HG03354 (cell line): ENCODE results near the gene LIMS1.
"Not testable (repeated sequence)": the region's sequence is repeated elsewhere in the genome, so short reads cannot be mapped to it uniquely, and the experiment has no call there.

Source experiments
- ATAC-seq: cut with Tn5 transposase; IDR thresholded peaks from one replicate; pipeline ENCODE4 v1.9.1; 2021; ENCODE audit warnings: mild to moderate bottlenecking; ENCODE audit not compliant: unreplicated experiment, poor library complexity, severe bottlenecking

LIMS1 gene

GRCh38 chr2:108533832-108534583 lies at the start of gene LIMS1:
TSS of gene LIMS1 (plus strand) at chr2:108534470. CDS start at chr2:108534563, 93 bp downstream.
- ATAC-seq = peak; percentile 87

- ATAC-seq = no peak
Measured at GRCh38 chr2:108485253-108485652, 49.0 kb upstream of the LIMS1 start.

- ATAC-seq = no peak
Measured at GRCh38 chr2:108490506-108491122, 43.7 kb upstream of the LIMS1 start.

- ATAC-seq = no peak
Measured at GRCh38 chr2:108491848-108492247, 42.4 kb upstream of the LIMS1 start.

GRCh38 chr2:108492364-108492763 lies 41.9 kb upstream of the LIMS1 start:
- no peak for ATAC-seq

- not testable (repeated sequence) for ATAC-seq
Measured at GRCh38 chr2:108496167-108496566, 38.1 kb upstream of the LIMS1 start.

- not testable (repeated sequence) for ATAC-seq
Measured at GRCh38 chr2:108507620-108508019, 26.6 kb upstream of the LIMS1 start.

GRCh38 chr2:108512431-108512830 lies 21.8 kb upstream of the LIMS1 start:
- not testable (repeated sequence) for ATAC-seq

GRCh38 chr2:108514478-108514877 lies 19.8 kb upstream of the LIMS1 start:
- not testable (repeated sequence) for ATAC-seq

GRCh38 chr2:108524688-108525087 lies 9.6 kb upstream of the LIMS1 start:
- not testable (repeated sequence) for ATAC-seq

- not testable (repeated sequence) for ATAC-seq
Measured at GRCh38 chr2:108525258-108525657, 9.0 kb upstream of the LIMS1 start.

- no peak for ATAC-seq
Measured at GRCh38 chr2:108531674-108532055, 2.6 kb upstream of the LIMS1 start.

GRCh38 chr2:108534584-108535356 lies 500 bp downstream of the LIMS1 start:
- ATAC-seq = peak; percentile 51

GRCh38 chr2:108535357-108535631 lies 1.0 kb downstream of the LIMS1 start:
- no peak for ATAC-seq

- no peak for ATAC-seq
Measured at GRCh38 chr2:108536133-108536780, 2.0 kb downstream of the LIMS1 start.

- no peak for ATAC-seq
Measured at GRCh38 chr2:108536911-108537310, 2.6 kb downstream of the LIMS1 start.

- ATAC-seq = no peak
Measured at GRCh38 chr2:108538000-108538625, 3.8 kb downstream of the LIMS1 start.

- ATAC-seq = no peak
Measured at GRCh38 chr2:108541451-108541850, 7.2 kb downstream of the LIMS1 start.

- no peak for ATAC-seq
Measured at GRCh38 chr2:108542071-108542470, 7.8 kb downstream of the LIMS1 start.

- no peak for ATAC-seq
Measured at GRCh38 chr2:108547606-108548005, 13.3 kb downstream of the LIMS1 start.
